ENCODE measurements around the gene MYO7B. TPM values are rescaled to one million over a fixed set of nuclear protein-coding genes. Genes with fewer than 3 reads are reported as not detected.

The MYO7B gene
- total and polyA plus RNA-seq, 2 donors (not counting 1 experiment from before 2014, with no cell fraction given), result 5.0 to 68.2 TPM

DNA sequence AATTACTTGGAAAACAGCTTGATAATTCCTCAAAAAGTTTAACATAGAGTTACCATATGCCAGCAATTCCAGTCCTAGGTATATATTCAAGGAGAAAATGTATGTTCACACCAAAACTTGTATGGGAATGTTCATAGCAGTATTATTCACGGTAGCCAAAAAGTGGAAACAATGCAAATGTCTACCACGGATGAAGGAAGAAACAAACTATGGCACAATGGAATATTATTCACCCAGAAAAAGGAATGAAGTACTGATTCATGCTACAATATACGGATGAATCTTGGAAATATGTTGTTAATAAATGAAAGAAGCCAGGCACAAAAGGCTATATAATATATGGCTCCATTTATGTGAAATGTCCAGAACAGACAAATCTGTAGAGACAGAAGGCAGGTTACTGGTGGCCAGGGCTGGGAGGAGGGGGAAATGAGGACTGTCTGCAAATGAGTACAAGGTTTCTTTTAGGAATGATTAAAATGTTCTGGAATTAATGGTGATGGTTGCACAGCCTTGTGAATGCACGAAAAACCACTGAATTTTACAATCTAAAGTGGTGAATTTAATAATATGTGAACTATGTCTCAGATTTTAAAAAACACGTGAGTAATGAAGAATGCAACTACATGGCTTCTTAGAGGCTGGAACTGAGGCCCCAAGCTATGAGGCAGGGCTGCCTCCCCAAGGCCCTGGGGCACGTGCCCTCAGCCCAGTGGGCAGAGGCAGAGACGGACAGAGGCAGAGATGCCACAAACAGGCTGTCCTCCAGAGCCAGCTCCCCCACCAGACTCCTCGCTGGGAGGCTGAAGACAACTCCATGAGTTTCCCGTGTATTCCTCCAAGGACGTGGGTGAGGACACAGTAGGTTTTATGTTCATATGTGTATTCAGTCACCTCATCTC, 134.8 kb downstream of the MYO7B start:
- ChIA-PET CTCF (interaction anchor here (1.0 kb wide), 1 partner anchor 79 kb away, joined by 3 read pairs; no protein-coding TSS in a partner anchor), POLR2A (interaction anchor here (0.6 kb wide), 1 partner anchor 80 kb away, joined by 3 read pairs; no protein-coding TSS in a partner anchor)
- intact Hi-C loops (cut with micrococcal nuclease), result no loop called here
- H3K27me3 ChIP-seq (replicated peaks in 1 of 4; ENCODE audit: control extremely low read depth in 1 of 4, control insufficient read depth in 3 of 4, insufficient read depth in 4 of 4, low read length in 3 of 4), result peaks cover 0 to 35% (median 22%) of the 10 kb centered on the region in 4 experiments
- H3K27ac ChIP-seq (ENCODE audit: low read length in 2 of 2), result no peak overlapping the region
- no peak overlapping the region for H3K4me2 ChIP-seq (replicated peaks; ENCODE audit: low read depth, low read length, poor library complexity, severe bottlenecking)
- no peak overlapping the region for H3K9ac ChIP-seq (ENCODE audit: low read length)
- H3K4me3 ChIP-seq (ENCODE audit: control extremely low read depth in 1 of 5, extremely low read depth in 1 of 5, insufficient read depth in 1 of 5, low read depth in 2 of 5, low read length in 4 of 5), result no peak overlapping the region
- H3K4me1 ChIP-seq (ENCODE audit: control insufficient read depth in 2 of 2, insufficient read depth in 2 of 2, low read length in 2 of 2), result peaks cover 7% of the 10 kb centered on the region in 2 donors
- H3K36me3 ChIP-seq (replicated peaks in 1 of 2; ENCODE audit: control extremely low read depth in 1 of 2, control insufficient read depth in 1 of 2, extremely low read depth in 1 of 2, insufficient read depth in 2 of 2, low read length in 1 of 2), result no peaks in the 10 kb centered on the region
- Mint-ChIP-seq H3K27ac (no peak overlapping the region), H3K4me1 (peaks cover 5% of the 10 kb centered on the region), H3K9me3 (ENCODE audit: insufficient read depth) (no peaks in the 10 kb centered on the region), H3K27me3 (peaks cover 40% of the 10 kb centered on the region), H3K4me3 (no peak overlapping the region)
- H3K9me3 ChIP-seq (ENCODE audit: control extremely low read depth in 1 of 3, control insufficient read depth in 2 of 3, insufficient read depth in 1 of 3, low read length in 2 of 3), result peaks cover 0 to 1% (median 0%) of the 10 kb centered on the region in 3 donors
- ATAC-seq (ENCODE audit: low read depth) (no peak), DNase-seq (no peak)
- TF ChIP-seq EZH2 (IDR thresholded peaks at IDR 0.05; ENCODE audit: borderline replicate concordance, insufficient read depth, low read depth, low read length, poor library complexity, severe bottlenecking), result no peak
- TF ChIP-seq, protein P1, sequence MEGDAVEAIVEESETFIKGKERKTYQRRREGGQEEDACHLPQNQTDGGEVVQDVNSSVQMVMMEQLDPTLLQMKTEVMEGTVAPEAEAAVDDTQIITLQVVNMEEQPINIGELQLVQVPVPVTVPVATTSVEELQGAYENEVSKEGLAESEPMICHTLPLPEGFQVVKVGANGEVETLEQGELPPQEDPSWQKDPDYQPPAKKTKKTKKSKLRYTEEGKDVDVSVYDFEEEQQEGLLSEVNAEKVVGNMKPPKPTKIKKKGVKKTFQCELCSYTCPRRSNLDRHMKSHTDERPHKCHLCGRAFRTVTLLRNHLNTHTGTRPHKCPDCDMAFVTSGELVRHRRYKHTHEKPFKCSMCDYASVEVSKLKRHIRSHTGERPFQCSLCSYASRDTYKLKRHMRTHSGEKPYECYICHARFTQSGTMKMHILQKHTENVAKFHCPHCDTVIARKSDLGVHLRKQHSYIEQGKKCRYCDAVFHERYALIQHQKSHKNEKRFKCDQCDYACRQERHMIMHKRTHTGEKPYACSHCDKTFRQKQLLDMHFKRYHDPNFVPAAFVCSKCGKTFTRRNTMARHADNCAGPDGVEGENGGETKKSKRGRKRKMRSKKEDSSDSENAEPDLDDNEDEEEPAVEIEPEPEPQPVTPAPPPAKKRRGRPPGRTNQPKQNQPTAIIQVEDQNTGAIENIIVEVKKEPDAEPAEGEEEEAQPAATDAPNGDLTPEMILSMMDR (IDR thresholded peaks at IDR 0.05), result no peak
- H2AFZ ChIP-seq (ENCODE audit: insufficient read depth, low read depth, low read length, poor library complexity, severe bottlenecking), result no peak overlapping the region
- WGBS (ENCODE audit: insufficient coverage), result 88% methylated on average over 6 of the region's 10 CpGs
- no peaks in the 10 kb centered on the region for H3K79me2 ChIP-seq (ENCODE audit: control insufficient read depth, insufficient read depth, low read length)
- H4K20me1 ChIP-seq (ENCODE audit: control insufficient read depth, insufficient read depth, low read length, poor library complexity, severe bottlenecking), result no peaks in the 10 kb centered on the region

DNA sequence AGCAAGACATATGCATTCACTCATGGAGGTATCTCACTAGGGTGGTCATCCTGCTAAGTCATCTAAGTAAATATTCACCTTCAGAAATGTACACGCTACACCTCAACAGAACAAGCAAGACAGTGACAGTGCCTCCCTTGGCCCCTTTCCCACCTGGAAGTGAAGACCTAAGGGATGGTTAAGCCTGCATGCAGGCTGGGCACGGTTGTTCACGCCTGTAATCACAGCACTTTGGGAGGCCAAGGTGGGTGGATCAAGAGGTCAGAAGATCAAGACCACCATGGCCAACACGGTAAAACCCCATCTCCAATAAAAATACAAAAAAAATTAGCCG, 135.4 kb downstream of the MYO7B start:
- peaks cover 0 to 3% (median 1%) of the 10 kb centered on the region in 3 donors for H3K9me3 ChIP-seq (ENCODE audit: control extremely low read depth in 1 of 3, control insufficient read depth in 2 of 3, insufficient read depth in 1 of 3, low read length in 2 of 3)
- no peak overlapping the region for H2AFZ ChIP-seq (ENCODE audit: insufficient read depth, low read depth, low read length, poor library complexity, severe bottlenecking)
- no peak for DNase-seq
- H3K79me2 ChIP-seq (ENCODE audit: control insufficient read depth, insufficient read depth, low read length), result no peaks in the 10 kb centered on the region
- Mint-ChIP-seq H3K27ac (no peak overlapping the region), H3K27me3 (peaks cover 44% of the 10 kb centered on the region), H3K9me3 (ENCODE audit: insufficient read depth) (no peaks in the 10 kb centered on the region), H3K4me3 (no peak overlapping the region), H3K4me1 (peaks cover 8% of the 10 kb centered on the region)
- H3K27ac ChIP-seq (ENCODE audit: low read length in 2 of 2), result no peak overlapping the region
- CTCF ChIA-PET, result no interaction called here
- no peak overlapping the region for H3K4me2 ChIP-seq (replicated peaks; ENCODE audit: low read depth, low read length, poor library complexity, severe bottlenecking)
- WGBS (ENCODE audit: insufficient coverage), result no CpG with 5 or more reads among the region's 5 CpGs
- no peaks in the 10 kb centered on the region for H4K20me1 ChIP-seq (ENCODE audit: control insufficient read depth, insufficient read depth, low read length, poor library complexity, severe bottlenecking)
- H3K9ac ChIP-seq (ENCODE audit: low read length), result no peak overlapping the region
- no peak overlapping the region for H3K4me3 ChIP-seq (ENCODE audit: control extremely low read depth in 1 of 5, extremely low read depth in 1 of 5, insufficient read depth in 1 of 5, low read depth in 2 of 5, low read length in 4 of 5)
- TF ChIP-seq, protein P1 (IDR thresholded peaks at IDR 0.05), result no peak
- TF ChIP-seq EZH2 (IDR thresholded peaks at IDR 0.05; ENCODE audit: borderline replicate concordance, insufficient read depth, low read depth, low read length, poor library complexity, severe bottlenecking), result no peak
- peaks cover 12 to 13% of the 10 kb centered on the region in 2 donors for H3K4me1 ChIP-seq (ENCODE audit: control insufficient read depth in 2 of 2, insufficient read depth in 2 of 2, low read length in 2 of 2)
- peaks cover 0 to 35% (median 21%) of the 10 kb centered on the region in 4 experiments for H3K27me3 ChIP-seq (replicated peaks in 1 of 4; ENCODE audit: control extremely low read depth in 1 of 4, control insufficient read depth in 3 of 4, insufficient read depth in 4 of 4, low read length in 3 of 4)
- H3K36me3 ChIP-seq (replicated peaks in 1 of 2; ENCODE audit: control extremely low read depth in 1 of 2, control insufficient read depth in 1 of 2, extremely low read depth in 1 of 2, insufficient read depth in 2 of 2, low read length in 1 of 2), result no peaks in the 10 kb centered on the region
- intact Hi-C loops (cut with micrococcal nuclease), result no loop called here
- ATAC-seq (ENCODE audit: low read depth), result no peak
- POLR2A ChIA-PET, result no interaction called here

Data from B cell (primary cell).